GM06990 (cell line): ENCODE data around the gene ST8SIA2.

Experiments used
- DNase-seq: peaks from one replicate; pipeline ENCODE4 v3.0.0-alpha.2; 2011; ENCODE audit not compliant: insufficient read length; ENCODE audit errors: extremely low read depth
- H3K27me3 ChIP-seq: replicated peaks from 2 replicates; pipeline ENCODE4 v1.6.0; 2011; ENCODE audit warnings: low read length; ENCODE audit not compliant: control insufficient read depth, insufficient read depth
- H3K36me3 ChIP-seq: 2 replicates; pipeline ENCODE4 v1.5.1; 2011; ENCODE audit warnings: low read length; ENCODE audit not compliant: control insufficient read depth, insufficient read depth
- H3K4me3 ChIP-seq: replicated peaks from 2 replicates; pipeline ENCODE4 v1.5.1; 2011; ENCODE audit warnings: low read depth, mild to moderate bottlenecking, control low read depth, low read length
- TF ChIP-seq, protein P1 (sequence below): IDR thresholded peaks from 2 replicates; pipeline ENCODE4 v1.5.1; 2011; ENCODE audit warnings: low read length, control low read depth, mild to moderate bottlenecking, inconsistent platforms; ENCODE audit not compliant: insufficient read depth, poor library complexity, severe bottlenecking

Gene ST8SIA2

DNA sequence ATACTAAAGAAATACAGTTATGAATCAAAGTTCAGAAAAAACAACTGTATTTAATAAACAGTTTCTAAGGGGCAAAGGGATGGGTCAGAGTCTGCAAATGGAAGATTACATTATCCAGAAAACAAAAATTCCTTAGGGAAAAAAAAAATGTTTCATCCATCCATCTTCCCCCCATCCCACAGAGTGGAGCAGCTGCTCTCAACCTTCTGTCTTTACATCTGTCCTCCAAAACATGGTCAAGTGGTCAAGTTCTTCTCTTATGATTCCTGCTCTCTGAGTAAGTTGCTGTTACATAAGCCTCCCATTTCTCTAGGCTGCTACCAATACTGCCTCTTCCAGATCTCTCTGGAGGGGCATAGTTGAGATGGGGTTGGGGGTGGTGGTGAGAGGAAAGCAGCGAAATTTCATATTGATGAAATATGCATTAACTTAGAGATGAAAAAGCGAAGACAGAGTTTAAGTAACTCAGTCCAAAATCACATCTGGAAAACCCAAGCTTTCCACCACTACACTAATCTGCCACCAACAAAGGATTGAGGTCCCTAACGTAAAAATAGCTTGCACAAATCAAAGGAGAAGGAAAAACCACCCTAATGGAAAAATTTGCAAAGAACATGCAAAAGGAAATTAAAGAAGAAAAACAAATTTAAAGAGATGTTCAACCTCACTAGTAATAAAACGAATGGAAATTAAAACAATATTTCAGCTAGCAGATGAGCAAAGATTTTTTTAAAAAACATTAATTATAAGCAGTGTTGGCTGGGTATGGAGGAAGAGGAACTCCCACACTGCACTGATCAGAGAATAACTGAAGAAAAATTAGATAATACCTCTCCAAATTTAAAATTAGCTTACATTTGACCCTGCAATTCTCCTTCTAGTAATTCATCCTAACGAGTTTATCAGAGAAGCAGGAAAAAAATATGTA lies 109.5 kb downstream of the ST8SIA2 start:
- TF ChIP-seq, protein P1, sequence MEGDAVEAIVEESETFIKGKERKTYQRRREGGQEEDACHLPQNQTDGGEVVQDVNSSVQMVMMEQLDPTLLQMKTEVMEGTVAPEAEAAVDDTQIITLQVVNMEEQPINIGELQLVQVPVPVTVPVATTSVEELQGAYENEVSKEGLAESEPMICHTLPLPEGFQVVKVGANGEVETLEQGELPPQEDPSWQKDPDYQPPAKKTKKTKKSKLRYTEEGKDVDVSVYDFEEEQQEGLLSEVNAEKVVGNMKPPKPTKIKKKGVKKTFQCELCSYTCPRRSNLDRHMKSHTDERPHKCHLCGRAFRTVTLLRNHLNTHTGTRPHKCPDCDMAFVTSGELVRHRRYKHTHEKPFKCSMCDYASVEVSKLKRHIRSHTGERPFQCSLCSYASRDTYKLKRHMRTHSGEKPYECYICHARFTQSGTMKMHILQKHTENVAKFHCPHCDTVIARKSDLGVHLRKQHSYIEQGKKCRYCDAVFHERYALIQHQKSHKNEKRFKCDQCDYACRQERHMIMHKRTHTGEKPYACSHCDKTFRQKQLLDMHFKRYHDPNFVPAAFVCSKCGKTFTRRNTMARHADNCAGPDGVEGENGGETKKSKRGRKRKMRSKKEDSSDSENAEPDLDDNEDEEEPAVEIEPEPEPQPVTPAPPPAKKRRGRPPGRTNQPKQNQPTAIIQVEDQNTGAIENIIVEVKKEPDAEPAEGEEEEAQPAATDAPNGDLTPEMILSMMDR, result no peak
- H3K4me3 ChIP-seq, result no peak overlapping the region
- DNase-seq, result no peak
- H3K36me3 ChIP-seq, result no peaks in the 10 kb centered on the region
- no peaks in the 10 kb centered on the region for H3K27me3 ChIP-seq

DNA sequence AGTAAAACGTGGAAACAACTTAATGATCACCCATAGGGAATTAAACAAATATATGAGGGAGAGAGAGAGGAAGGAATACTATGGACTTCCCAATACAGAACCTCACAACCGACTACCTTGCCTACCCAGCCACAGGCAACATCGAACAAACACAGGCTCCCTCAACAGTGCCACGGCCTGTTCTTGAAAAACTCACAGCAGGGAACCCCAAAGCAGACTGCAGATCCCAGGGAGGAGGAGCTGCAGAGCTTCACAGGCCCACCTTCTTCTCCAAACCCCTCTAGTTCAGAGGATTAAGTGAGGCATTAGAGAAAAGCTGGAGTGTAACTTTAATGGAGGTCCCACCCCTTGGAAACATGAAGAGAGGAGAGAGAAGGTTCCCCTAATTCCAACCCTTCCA lies 110.2 kb downstream of the ST8SIA2 start:
- TF ChIP-seq, protein P1, result no peak
- no peak for DNase-seq
- H3K36me3 ChIP-seq, result no peaks in the 10 kb centered on the region
- no peak overlapping the region for H3K4me3 ChIP-seq
- H3K27me3 ChIP-seq, result no peaks in the 10 kb centered on the region

DNA sequence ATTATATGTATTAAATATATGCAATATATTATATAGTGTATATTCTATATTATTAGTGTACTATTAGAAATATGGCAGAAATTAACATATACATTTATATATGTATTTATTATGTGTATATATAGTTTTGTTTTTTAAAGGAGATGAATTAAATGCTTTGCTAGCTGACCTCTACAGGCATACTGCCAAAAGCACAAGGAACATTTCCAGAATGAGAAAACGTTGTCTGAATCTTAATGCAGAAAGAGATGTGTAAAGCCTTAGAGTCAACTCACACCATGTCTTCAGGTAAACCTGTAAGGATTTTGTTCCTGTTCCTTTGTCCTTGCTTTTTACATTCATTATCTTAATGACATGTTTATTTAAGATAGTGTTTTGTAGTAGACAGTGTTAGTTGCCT lies 111.9 kb downstream of the ST8SIA2 start:
- Histone ChIP-seq H3K4me3 (no peak overlapping the region), H3K36me3 (no peaks in the 10 kb centered on the region), H3K27me3 (no peaks in the 10 kb centered on the region)
- no peak for DNase-seq
- TF ChIP-seq, protein P1, result no peak

DNA sequence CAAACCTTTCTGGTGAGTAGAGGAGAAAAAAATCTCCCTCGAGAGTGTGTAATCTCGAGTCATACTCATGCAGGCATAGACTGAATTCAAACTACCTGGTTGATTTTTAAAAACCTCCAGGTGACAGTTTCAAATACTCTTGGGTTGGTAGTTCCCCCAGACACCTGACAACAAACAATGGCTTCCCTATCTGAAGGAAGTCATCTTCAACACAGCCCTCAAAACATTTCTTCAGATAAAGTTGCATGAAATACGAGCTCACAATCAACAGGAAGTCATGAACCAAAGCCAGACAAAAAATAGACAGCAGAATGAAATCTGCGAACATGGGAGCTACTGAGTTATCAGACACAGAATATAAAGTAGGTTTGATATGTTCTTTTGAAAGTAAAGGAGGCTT lies 112.8 kb downstream of the ST8SIA2 start:
- DNase-seq, result no peak
- H3K36me3 ChIP-seq, result no peaks in the 10 kb centered on the region
- H3K27me3 ChIP-seq, result no peaks in the 10 kb centered on the region
- H3K4me3 ChIP-seq, result no peak overlapping the region
- TF ChIP-seq, protein P1, result no peak

DNA sequence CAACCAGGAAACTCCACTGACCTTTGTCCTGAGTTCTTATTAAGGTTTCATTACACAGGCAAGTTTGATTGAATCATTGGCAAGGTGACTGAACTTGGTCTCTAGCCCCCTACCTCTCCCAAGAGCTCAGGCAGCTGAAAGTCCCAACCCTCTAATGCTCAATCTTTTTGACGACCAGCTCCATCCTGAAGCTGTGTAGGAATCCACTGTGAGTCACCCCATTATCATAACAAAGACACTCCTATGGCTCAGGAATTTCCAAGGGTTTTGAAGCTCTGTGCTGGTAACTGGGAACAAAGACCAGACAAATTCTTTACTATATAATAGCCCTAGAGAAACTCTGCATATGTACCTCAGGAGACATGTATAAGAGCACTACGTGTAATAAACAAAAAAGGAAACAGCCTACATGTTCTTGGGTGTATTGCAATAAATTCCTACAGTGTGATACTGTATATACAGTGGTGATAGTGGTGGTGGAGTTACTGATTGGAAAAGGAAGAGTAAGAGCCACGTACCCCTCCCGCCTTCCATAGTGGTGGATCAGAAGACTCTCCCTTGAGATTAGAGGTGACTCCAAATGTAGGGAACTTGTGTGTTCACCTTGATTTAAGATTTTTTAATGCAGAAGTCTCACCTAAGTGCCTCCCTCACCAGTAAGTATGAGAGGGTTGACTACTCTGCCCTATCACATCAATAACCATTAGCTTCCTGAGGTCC lies 116.6 kb downstream of the ST8SIA2 start:
- no peaks in the 10 kb centered on the region for H3K27me3 ChIP-seq
- no peak for DNase-seq
- no peaks in the 10 kb centered on the region for H3K36me3 ChIP-seq
- no peak overlapping the region for H3K4me3 ChIP-seq
- TF ChIP-seq, protein P1, result no peak
